ENCODE results near the gene OXSR1.

Gene OXSR1

DNA sequence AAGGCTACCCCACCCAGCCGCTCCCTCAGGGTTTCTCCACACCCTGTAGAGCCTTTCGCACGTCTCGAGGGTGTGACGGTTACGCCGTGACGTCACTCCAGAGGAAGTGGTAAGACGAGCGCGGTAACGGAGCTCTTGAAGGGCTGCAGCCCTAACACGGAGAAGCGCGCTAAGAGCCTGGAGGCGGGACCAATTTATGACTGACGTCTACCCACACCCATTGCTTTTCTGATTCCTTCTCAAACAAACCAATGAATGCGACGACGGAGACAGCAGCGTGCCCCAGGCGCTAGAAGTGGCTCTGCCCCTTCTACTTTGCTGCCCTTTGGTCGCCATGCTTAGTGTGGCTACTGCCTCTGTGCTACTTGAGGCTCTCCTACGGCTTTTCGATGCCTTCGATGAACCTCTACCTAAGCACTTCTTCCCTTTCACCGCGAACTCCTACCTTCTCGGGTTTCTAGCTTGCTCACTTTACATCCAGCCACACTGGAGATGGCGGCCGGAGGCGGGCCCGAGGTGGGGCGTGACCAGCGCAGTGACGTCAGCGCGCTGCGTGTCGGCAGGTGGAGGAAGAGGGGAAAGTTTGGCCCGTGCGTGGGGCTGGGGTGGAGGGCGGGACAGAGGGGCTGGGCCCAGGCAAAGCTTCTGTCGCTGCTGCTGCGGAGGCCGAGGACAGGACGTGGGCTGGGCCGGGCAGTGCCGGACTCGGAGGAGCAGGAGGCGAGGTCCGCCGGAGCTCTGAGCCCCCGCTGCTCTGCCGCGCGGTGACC lies at the start of gene OXSR1:
Gene OXSR1 (plus strand): TSS at position 586 of the 770 bp plus-strand sequence. CDS start 340 bp downstream, outside the sequence.
- DNase-seq (ENCODE audit: low read depth in 2 of 2, low spot score in 1 of 2), result peak; percentile 89 to 95

GRCh38 chr3:38115645-38116427 lies 49.5 kb upstream of the OXSR1 start:
- DNase-seq (ENCODE audit: low read depth in 2 of 2, low spot score in 1 of 2), result no peak

- DNase-seq (ENCODE audit: low read depth in 2 of 2, low spot score in 1 of 2), result no peak
These were observed 48.7 kb upstream of the OXSR1 start for GRCh38 chr3:38116471-38117162.

GRCh38 chr3:38117163-38117716 lies 48.1 kb upstream of the OXSR1 start:
- no peak for DNase-seq (ENCODE audit: low read depth in 2 of 2, low spot score in 1 of 2)

- peak; percentile 34 to 57 for DNase-seq (ENCODE audit: low read depth in 2 of 2, low spot score in 1 of 2)
These were observed 47.5 kb upstream of the OXSR1 start for GRCh38 chr3:38117748-38118420.

DNA sequence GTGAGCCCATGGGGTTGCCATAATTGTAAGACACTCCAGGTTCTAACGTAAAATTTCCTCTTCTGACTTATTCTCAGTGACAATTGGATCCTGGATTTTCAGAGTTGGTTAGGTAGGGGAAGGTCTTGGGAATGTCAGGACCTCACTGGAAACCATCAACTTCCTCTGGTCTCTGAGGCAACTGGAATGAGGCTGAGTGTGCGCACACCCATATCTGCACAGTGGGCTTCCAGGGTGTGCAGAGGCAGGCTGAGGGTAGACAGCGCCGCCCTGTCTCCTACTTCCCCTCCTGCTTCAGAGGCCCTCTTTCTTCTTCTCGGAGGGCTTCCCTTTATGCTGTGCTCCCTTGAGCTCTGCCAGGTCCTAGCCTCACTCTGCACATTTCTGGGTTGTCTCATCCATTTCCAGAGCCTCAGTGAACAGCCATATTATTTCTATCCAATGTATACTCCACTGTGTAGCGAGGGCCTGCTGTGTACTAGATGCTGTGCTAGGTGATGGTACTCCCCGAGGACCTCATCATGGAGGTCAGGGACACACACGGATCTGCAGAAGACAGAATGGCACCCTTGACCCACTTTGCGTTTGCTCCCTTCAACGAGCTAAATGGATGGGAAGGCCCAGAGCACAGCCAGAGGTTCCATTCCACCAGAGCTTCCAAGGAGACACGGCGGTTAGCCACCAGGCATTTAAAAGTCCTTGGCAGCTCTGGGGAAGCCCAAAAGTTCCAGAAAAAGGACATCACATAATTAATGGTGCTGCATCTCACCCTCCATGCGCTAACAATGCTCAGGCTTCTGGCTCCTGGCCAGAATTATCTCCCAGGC lies 46.7 kb upstream of the OXSR1 start:
- DNase-seq (ENCODE audit: low read depth in 2 of 2, low spot score in 1 of 2), result no peak

GRCh38 chr3:38119248-38119544 lies 46.1 kb upstream of the OXSR1 start:
- no peak for DNase-seq (ENCODE audit: low read depth in 2 of 2, low spot score in 1 of 2)

- no peak for DNase-seq (ENCODE audit: low read depth in 2 of 2, low spot score in 1 of 2)
These were observed 45.3 kb upstream of the OXSR1 start for GRCh38 chr3:38119821-38120692.

GRCh38 chr3:38120693-38121450 lies 44.5 kb upstream of the OXSR1 start:
- DNase-seq (ENCODE audit: low read depth in 2 of 2, low spot score in 1 of 2), result no peak

DNA sequence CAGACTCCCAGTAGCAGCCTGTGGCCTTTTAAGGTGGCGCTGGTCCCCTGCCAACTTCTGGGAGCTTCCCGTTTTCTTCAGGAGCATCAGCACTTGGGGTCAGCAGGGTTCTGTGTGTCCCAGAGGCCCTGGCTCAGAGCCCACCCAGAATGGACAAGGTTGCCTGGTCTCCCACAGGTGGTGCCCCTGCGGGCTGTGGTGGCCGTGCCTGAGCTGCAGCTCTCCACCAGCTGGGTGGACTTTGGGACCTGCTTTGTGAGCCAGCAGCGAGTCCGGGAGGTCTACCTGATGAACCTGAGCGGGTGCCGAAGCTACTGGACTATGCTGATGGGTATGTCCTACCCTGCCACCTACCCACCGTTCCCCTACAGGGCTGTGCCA lies 43.9 kb upstream of the OXSR1 start:
- no peak for DNase-seq (ENCODE audit: low read depth in 2 of 2, low spot score in 1 of 2)

DNA sequence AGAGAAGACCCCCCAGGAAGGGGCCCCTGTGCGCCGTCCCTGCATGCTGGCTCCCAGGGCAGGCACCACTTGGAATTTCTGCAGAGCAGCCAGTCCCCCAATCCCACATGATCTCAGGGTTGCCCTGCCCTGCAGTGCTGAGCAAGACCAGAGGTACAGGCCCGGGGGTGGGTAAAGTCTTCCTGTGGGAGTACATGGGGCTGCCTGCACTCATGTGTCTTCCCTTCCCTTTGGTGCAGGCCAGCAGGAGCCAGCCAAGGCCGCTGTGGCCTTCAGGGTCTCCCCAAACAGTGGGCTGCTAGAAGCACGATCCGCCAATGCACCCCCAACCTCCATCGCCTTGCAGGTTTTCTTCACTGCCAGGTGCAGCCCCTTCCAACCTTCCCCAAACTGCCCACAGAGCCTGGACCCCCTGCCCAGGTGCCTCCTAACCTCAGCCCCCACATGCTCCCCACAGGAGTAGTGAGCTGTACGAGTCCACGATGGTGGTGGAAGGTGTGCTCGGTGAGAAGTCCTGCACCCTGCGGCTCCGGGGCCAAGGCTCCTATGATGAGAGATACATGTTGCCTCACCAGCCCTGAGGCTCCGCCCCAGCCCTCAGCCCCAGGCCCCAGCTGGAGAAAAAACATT lies 43.4 kb upstream of the OXSR1 start:
- DNase-seq (ENCODE audit: low read depth in 2 of 2, low spot score in 1 of 2), result no peak

GRCh38 chr3:38122712-38123290 lies 42.5 kb upstream of the OXSR1 start:
- no peak for DNase-seq (ENCODE audit: low read depth in 2 of 2, low spot score in 1 of 2)

- no peak for DNase-seq (ENCODE audit: low read depth in 2 of 2, low spot score in 1 of 2)
These were observed 40.8 kb upstream of the OXSR1 start for GRCh38 chr3:38124324-38125122.

DNA sequence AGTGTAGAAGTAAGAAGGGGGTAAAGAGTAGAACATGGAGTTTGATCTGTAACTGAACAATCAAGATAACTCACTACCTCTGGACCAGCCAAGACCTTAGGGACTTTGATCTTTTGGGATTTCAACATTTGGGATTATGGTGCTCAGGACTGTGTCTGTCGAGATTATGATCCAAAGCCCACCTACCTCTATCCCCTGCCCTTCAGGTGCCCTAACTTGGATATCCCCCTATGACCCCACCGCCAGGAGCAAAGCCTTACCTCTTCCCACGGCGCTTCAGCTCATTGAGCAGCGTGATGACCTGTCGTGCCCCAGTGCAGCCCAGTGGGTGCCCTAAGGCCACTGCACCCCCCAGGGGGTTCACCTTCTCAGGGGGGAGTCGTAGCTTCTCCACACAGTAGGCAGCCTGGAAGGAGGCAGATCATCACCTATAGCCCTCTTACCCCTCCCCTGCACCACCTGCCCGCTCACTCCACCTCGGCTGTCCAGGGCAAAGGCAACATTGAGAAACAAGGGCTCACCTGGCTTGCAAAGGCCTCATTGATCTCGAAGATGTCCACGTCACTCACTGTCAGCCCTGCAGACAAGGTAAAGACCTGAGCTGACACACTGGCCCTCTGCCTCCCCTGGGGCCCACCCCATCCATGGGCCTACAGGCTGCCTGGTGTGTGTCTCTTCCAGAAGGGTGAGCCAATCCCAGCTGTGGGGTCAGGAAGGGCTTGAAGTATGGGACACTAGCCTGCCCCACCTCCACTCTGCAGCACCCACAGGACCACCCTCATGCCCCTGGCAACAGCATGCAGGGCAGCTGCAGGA lies 39.8 kb upstream of the OXSR1 start:
- no peak for DNase-seq (ENCODE audit: low read depth in 2 of 2, low spot score in 1 of 2)

- DNase-seq (ENCODE audit: low read depth in 2 of 2, low spot score in 1 of 2), result no peak
These were observed 39.0 kb upstream of the OXSR1 start for GRCh38 chr3:38126121-38126892.
